Measurements from ENCODE around the gene FGD4. TPM values are rescaled to one million over a fixed set of nuclear protein-coding genes. Genes with fewer than 3 reads are reported as not detected.
A peak's percentile ranks its signal among the peaks of the same experiment; 100 is the strongest.
"Not testable (repeated sequence)": the region's sequence is repeated elsewhere in the genome, so short reads cannot be mapped to it uniquely, and the experiment has no call there.

FGD4 gene
- total RNA-seq, 1 experiment from 2014 or later, result 30.5 TPM

- in situ Hi-C loops (cut with HindIII; ENCODE audit: low pct_unique_long_range_greater_than_20kb, low sequenced_read_pairs), result no loop called here
- no peak for DNase-seq (ENCODE audit: low read depth, low spot score)
Measured at GRCh38 chr12:32560520-32560919, 161.2 kb downstream of the FGD4 start.

- in situ Hi-C loops (cut with HindIII; ENCODE audit: low pct_unique_long_range_greater_than_20kb, low sequenced_read_pairs), result no loop called here
- peak; percentile 54 for DNase-seq (ENCODE audit: low read depth, low spot score)
Measured at GRCh38 chr12:32561931-32562341, 162.6 kb downstream of the FGD4 start.

- in situ Hi-C loops (cut with HindIII; ENCODE audit: low pct_unique_long_range_greater_than_20kb, low sequenced_read_pairs); DNase-seq (ENCODE audit: low read depth, low spot score): not testable (repeated sequence)
Measured at GRCh38 chr12:32562413-32562812, 163.1 kb downstream of the FGD4 start.

GRCh38 chr12:32566663-32567295 lies 167.4 kb downstream of the FGD4 start:
- no peak for DNase-seq (ENCODE audit: low read depth, low spot score)
- in situ Hi-C loops (cut with HindIII; ENCODE audit: low pct_unique_long_range_greater_than_20kb, low sequenced_read_pairs), result no loop called here

GRCh38 chr12:32567296-32567674 lies 167.9 kb downstream of the FGD4 start:
- in situ Hi-C loops (cut with HindIII; ENCODE audit: low pct_unique_long_range_greater_than_20kb, low sequenced_read_pairs), result no loop called here
- DNase-seq (ENCODE audit: low read depth, low spot score), result no peak

- in situ Hi-C loops (cut with HindIII; ENCODE audit: low pct_unique_long_range_greater_than_20kb, low sequenced_read_pairs), result no loop called here
- DNase-seq (ENCODE audit: low read depth, low spot score), result peak; percentile 89
Measured at GRCh38 chr12:32568228-32568627, 168.9 kb downstream of the FGD4 start.

GRCh38 chr12:32569259-32569658 lies 169.9 kb downstream of the FGD4 start:
- no peak for DNase-seq (ENCODE audit: low read depth, low spot score)
- in situ Hi-C loops (cut with HindIII; ENCODE audit: low pct_unique_long_range_greater_than_20kb, low sequenced_read_pairs), result no loop called here

GRCh38 chr12:32574585-32574984 lies 175.2 kb downstream of the FGD4 start:
- in situ Hi-C loops (cut with HindIII; ENCODE audit: low pct_unique_long_range_greater_than_20kb, low sequenced_read_pairs), result no loop called here

GRCh38 chr12:32577328-32577727 lies 178.0 kb downstream of the FGD4 start:
- in situ Hi-C loops (cut with HindIII; ENCODE audit: low pct_unique_long_range_greater_than_20kb, low sequenced_read_pairs), result no loop called here
- no peak for DNase-seq (ENCODE audit: low read depth, low spot score)

More at GRCh38 chr12:32574585-32574984, 175.2 kb downstream of the FGD4 start:
- DNase-seq (ENCODE audit: low read depth, low spot score), result no peak

- no peak for DNase-seq (ENCODE audit: low read depth, low spot score)
- in situ Hi-C loops (cut with HindIII; ENCODE audit: low pct_unique_long_range_greater_than_20kb, low sequenced_read_pairs), result no loop called here
Measured at GRCh38 chr12:32583534-32583933, 184.2 kb downstream of the FGD4 start.

GRCh38 chr12:32585680-32586079 lies 186.3 kb downstream of the FGD4 start:
- DNase-seq (ENCODE audit: low read depth, low spot score), result no peak
- in situ Hi-C loops (cut with HindIII; ENCODE audit: low pct_unique_long_range_greater_than_20kb, low sequenced_read_pairs), result no loop called here

- DNase-seq (ENCODE audit: low read depth, low spot score), result no peak
- in situ Hi-C loops (cut with HindIII; ENCODE audit: low pct_unique_long_range_greater_than_20kb, low sequenced_read_pairs), result no loop called here
Measured at GRCh38 chr12:32586390-32586789, 187.0 kb downstream of the FGD4 start.

GRCh38 chr12:32587581-32588495 lies 188.5 kb downstream of the FGD4 start:
- DNase-seq (ENCODE audit: low read depth, low spot score), result no peak
- in situ Hi-C loops (cut with HindIII; ENCODE audit: low pct_unique_long_range_greater_than_20kb, low sequenced_read_pairs), result no loop called here

GRCh38 chr12:32588604-32589003 lies 189.2 kb downstream of the FGD4 start:
- no peak for DNase-seq (ENCODE audit: low read depth, low spot score)
- in situ Hi-C loops (cut with HindIII; ENCODE audit: low pct_unique_long_range_greater_than_20kb, low sequenced_read_pairs), result no loop called here

- DNase-seq (ENCODE audit: low read depth, low spot score), result no peak
- in situ Hi-C loops (cut with HindIII; ENCODE audit: low pct_unique_long_range_greater_than_20kb, low sequenced_read_pairs), result no loop called here
Measured at GRCh38 chr12:32589165-32589865, 190.0 kb downstream of the FGD4 start.

- in situ Hi-C loops (cut with HindIII; ENCODE audit: low pct_unique_long_range_greater_than_20kb, low sequenced_read_pairs), result no loop called here
- DNase-seq (ENCODE audit: low read depth, low spot score), result no peak
Measured at GRCh38 chr12:32595251-32595650, 195.9 kb downstream of the FGD4 start.

GRCh38 chr12:32596030-32596429 lies 196.7 kb downstream of the FGD4 start:
- DNase-seq (ENCODE audit: low read depth, low spot score), result no peak

GRCh38 chr12:32598688-32599087 lies 199.3 kb downstream of the FGD4 start:
- no peak for DNase-seq (ENCODE audit: low read depth, low spot score)
- in situ Hi-C loops (cut with HindIII; ENCODE audit: low pct_unique_long_range_greater_than_20kb, low sequenced_read_pairs), result no loop called here

More at GRCh38 chr12:32596030-32596429, 196.7 kb downstream of the FGD4 start:
- in situ Hi-C loops (cut with HindIII; ENCODE audit: low pct_unique_long_range_greater_than_20kb, low sequenced_read_pairs), result no loop called here

All from SK-MEL-5 (cell line).